CD4-positive, alpha-beta T cell (primary cell): ENCODE results near the gene HIF1AN. TPM values are rescaled to one million over a fixed set of nuclear protein-coding genes. Genes with fewer than 3 reads are reported as not detected.
A peak's percentile ranks its signal among the peaks of the same experiment; 100 is the strongest.

Experiments
- ATAC-seq: fragments of 200-7000 bp; cut with Tn5 transposase; one replicate; pipeline ENCODE4 v1.10.0; 2022; ENCODE audit warnings: mild to moderate bottlenecking; ENCODE audit not compliant: poor library complexity
- CTCF ChIA-PET: fragments of 350-600 bp; sonication (Branson Sonifier 250); formaldehyde crosslinking; loops from one replicate; lab custom pipeline; 2021; ENCODE audit warnings: antibody characterized with exemption, inconsistent platforms; lab: Charles Lee
- POLR2A ChIA-PET: fragments of 350-600 bp; sonication (Branson Sonifier 250); formaldehyde crosslinking; loops from one replicate; lab custom pipeline; 2021; ENCODE audit warnings: antibody characterized with exemption, inconsistent platforms; lab: Charles Lee
- DNase-seq, 14 experiments: peaks; one replicate each; pipeline ENCODE4 v3.0.0-alpha.2; 2013 to 2020; ENCODE audit warnings: mixed read lengths in 2 of 14
- H3K27ac ChIP-seq, 2 donors: one replicate each; pipeline versions ENCODE4 v1.5.1 to v1.7.0; 2013; ENCODE audit warnings: low read length in 2 of 2, low read depth in 1 of 2, mild to moderate bottlenecking in 1 of 2
- H3K27me3 ChIP-seq, 2 experiments: 1 replicate in 1 of 2; 2 replicates in 1 of 2; pipeline versions ENCODE4 v1.6.1 to v1.7.0; 2013; ENCODE audit warnings: low read length in 2 of 2, control low read depth in 1 of 2, mild to moderate bottlenecking in 1 of 2, moderate library complexity in 1 of 2; ENCODE audit not compliant: insufficient read depth in 2 of 2, control insufficient read depth in 1 of 2
- H3K36me3 ChIP-seq: one replicate; pipeline ENCODE4 v1.6.1; 2013; ENCODE audit warnings: low read length, control low read depth; ENCODE audit not compliant: insufficient read depth
- H3K4me1 ChIP-seq: one replicate; pipeline ENCODE4 v1.6.1; 2013; ENCODE audit warnings: low read length, control low read depth; ENCODE audit not compliant: insufficient read depth
- H3K4me3 ChIP-seq: one replicate; pipeline ENCODE4 v1.5.1; 2013; ENCODE audit warnings: mild to moderate bottlenecking, low read length, moderate library complexity
- H3K9me3 ChIP-seq, 2 experiments: 1 replicate in 1 of 2; 2 replicates in 1 of 2; pipeline versions ENCODE4 v1.6.1 to v1.7.0; 2013; ENCODE audit warnings: low read length in 2 of 2, mild to moderate bottlenecking in 2 of 2, control low read depth in 1 of 2, moderate library complexity in 1 of 2; ENCODE audit not compliant: control insufficient read depth in 1 of 2, insufficient read depth in 1 of 2
- H3K27ac Mint-ChIP-seq: one replicate; pipeline ENCODE4 v1.8.0; 2020; ENCODE audit warnings: mixed read lengths
- H3K27me3 Mint-ChIP-seq: one replicate; pipeline ENCODE4 v1.8.0; 2021; ENCODE audit warnings: mixed read lengths
- H3K36me3 Mint-ChIP-seq: one replicate; pipeline ENCODE4 v1.8.0; 2021; ENCODE audit warnings: low read depth, mixed read lengths
- H3K4me1 Mint-ChIP-seq: one replicate; pipeline ENCODE4 v1.8.0; 2021; ENCODE audit warnings: low read depth, mixed read lengths
- H3K4me3 Mint-ChIP-seq: one replicate; pipeline ENCODE4 v1.8.0; 2020; ENCODE audit warnings: mild to moderate bottlenecking, mixed read lengths
- H3K9me3 Mint-ChIP-seq: one replicate; pipeline ENCODE4 v1.8.0; 2020; ENCODE audit warnings: mixed read lengths
- CTCF ChIP-seq: fragments of 200-600 bp; IDR thresholded peaks from one replicate; pipeline ENCODE4 v1.8.0; 2022; ENCODE audit warnings: antibody characterized with exemption, mild to moderate bottlenecking
- intact Hi-C, 2 experiments: fragments of 100-400 bp; cut with DNase I in 1 of 2; cut with micrococcal nuclease in 1 of 2; formaldehyde crosslinking; loops; one replicate each; pipeline versions ENCODE4 v1.15.1 to v1.9.0; 2023 to 2025; cut with DNase I, micrococcal nuclease
- total RNA-seq, 174 experiments: library from RNA in 2 of 174; stranded (reverse) in 2 of 174; gene quantifications; one replicate each; pipeline ENCODE4 v1.2.3 and lab custom pipeline; 2021 to 2026

HIF1AN gene
- total RNA-seq, 2 experiments from 2014 or later: 29.7 to 30.5 TPM

DNA sequence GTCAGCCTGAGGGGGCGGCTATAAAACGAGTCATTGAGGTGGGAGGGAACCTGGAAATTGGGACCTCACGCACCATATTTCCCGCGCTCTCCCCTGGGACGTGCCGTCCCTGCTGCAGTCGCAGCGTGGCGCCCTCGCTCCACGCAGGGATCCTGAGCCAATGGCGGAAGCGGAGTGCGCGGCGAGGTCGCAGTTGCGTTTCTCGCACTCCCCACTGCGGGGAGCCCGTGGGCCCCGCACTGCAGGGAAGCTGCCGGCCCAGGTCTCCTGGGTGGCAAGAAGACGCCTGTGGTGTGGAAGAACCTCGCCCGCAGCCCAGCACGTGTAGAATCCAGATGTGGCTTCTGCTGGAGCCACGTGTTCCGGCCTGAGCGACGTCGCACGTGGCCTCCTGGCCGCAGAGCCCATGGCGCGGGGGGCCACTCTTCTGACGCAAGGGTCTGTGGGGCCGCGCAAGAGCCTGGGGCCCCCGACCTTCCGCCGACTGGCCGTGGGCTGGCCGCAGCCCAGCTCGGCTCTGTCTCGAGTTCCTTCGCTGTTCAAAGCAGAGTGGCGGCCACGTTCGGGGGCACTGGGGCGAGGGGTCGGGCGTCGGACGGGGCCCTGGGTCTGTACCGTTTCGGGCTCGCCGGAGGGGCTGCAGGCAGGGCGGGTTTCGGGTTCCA lies 26.4 kb downstream of the HIF1AN start:
- no peaks in the 10 kb centered on the region for H3K36me3 ChIP-seq
- CTCF ChIA-PET: interaction anchor here (0.6 to 1.7 kb wide), 18 partner anchors 8 to 469 kb away, joined by 3 to 11 read pairs (median 4); partner anchors contain the start of genes HIF1AN, PDZD7 and SFXN3
- Mint-ChIP-seq H3K4me3 (peak overlapping the region; percentile 30), H3K4me1 (peaks cover 23% of the 10 kb centered on the region), H3K27ac (no peak overlapping the region), H3K36me3 (peaks cover 7% of the 10 kb centered on the region), H3K9me3 (no peaks in the 10 kb centered on the region), H3K27me3 (peaks cover 32% of the 10 kb centered on the region)
- ATAC-seq (peak; percentile 99), DNase-seq (peak; percentile 66 to 91 (median 76))
- peaks cover 4 to 26% of the 10 kb centered on the region in 2 experiments for H3K27me3 ChIP-seq
- peaks cover 0 to 9% of the 10 kb centered on the region in 2 experiments for H3K9me3 ChIP-seq
- H3K4me1 ChIP-seq: peaks cover 21% of the 10 kb centered on the region
- POLR2A ChIA-PET: interaction anchor here (0.8 to 2.6 kb wide), 2 partner anchors 27 to 181 kb away, joined by 4 to 10 read pairs; partner anchors contain the start of gene HIF1AN
- intact Hi-C loops: loop anchor here (1.0 to 5.0 kb wide), 7 partner anchors 165 to 453 kb away; no protein-coding TSS in a partner anchor
- no peak overlapping the region for H3K27ac ChIP-seq
- peak; percentile 93 for TF ChIP-seq CTCF
- H3K4me3 ChIP-seq: peak overlapping the region; percentile 32

DNA sequence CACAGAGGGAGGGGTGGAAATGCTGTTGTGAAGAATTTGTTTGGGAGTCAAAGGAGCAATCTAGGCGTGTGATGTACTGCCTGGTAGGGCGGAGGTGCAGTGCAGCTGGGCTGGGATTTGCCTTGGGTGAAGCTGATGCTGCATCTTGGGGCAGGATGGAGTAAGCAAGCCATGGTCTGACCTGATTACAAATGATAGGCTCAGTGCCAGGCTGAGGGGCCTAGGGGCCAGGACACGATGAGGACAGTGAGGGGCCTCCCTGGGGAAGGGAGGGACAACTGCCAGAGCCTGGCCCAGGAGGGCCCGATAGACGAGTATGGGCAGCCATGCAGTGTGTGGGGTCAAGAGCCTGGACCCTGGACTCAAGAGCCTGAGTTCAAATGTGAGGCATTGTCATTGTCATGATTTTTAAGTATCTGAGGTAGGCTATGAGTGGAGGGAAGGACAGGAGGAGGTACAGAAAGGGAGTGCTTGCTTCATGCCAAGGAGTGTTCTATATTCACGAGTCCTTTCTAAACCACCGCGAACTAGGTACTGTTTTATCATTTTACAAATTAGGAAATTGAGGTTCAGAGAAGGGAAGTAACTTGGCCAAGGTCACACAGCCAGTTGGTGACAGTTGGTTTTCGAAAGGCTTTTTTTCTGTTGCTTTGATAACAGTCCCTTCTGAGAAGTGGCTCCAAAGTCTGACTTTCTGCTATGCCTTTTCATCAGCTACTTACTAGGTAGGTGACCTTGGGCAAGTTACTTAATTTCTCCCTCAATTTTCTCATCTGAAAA lies 29.7 kb downstream of the HIF1AN start:
- no peak overlapping the region for H3K4me3 ChIP-seq

More for the DNA sequence above, 29.7 kb downstream of the HIF1AN start:
- no peaks in the 10 kb centered on the region for H3K36me3 Mint-ChIP-seq
- intact Hi-C loops: no loop called here
- no peak overlapping the region for H3K27ac Mint-ChIP-seq
- H3K9me3 Mint-ChIP-seq: no peaks in the 10 kb centered on the region
- peaks cover 32% of the 10 kb centered on the region for H3K27me3 Mint-ChIP-seq
- DNase-seq: peak in 1 of 14 experiments; percentile 26
- TF ChIP-seq CTCF: no peak
- H3K27ac ChIP-seq: no peak overlapping the region
- H3K4me1 ChIP-seq: peaks cover 27% of the 10 kb centered on the region
- ATAC-seq: no peak
- peaks cover 22% of the 10 kb centered on the region for H3K4me1 Mint-ChIP-seq
- ChIA-PET POLR2A (no interaction called here), CTCF (no interaction called here)
- H3K36me3 ChIP-seq: no peaks in the 10 kb centered on the region
- H3K27me3 ChIP-seq: peaks cover 23 to 55% of the 10 kb centered on the region in 2 experiments
- no peak overlapping the region for H3K4me3 Mint-ChIP-seq
- peaks cover 0 to 14% of the 10 kb centered on the region in 2 experiments for H3K9me3 ChIP-seq
